A549 (cell line): Measurements from ENCODE around the gene ARMH3. TPM values are rescaled to one million over a fixed set of nuclear protein-coding genes. Genes with fewer than 3 reads are reported as not detected.

ENCODE experiments used
- ATAC-seq, 2 experiments: fragments of 200-7000 bp in 1 of 2; fragments of >200 bp in 1 of 2; cut with Nextera tagmentation in 1 of 2; cut with Tn5 transposase in 1 of 2; 3 replicates each; pipeline versions ENCODE4 v1.8.0 to v1.9.1; 2018 to 2020; ENCODE audit warnings: mild to moderate bottlenecking in 1 of 2, moderate library complexity in 1 of 2
- CTCF ChIA-PET: fragments of 300-600 bp; sonication (Branson Sonifier 250); formaldehyde crosslinking; extraction: SDS; loops from one replicate; lab custom pipeline; 2021; ENCODE audit warnings: antibody characterized with exemption, inconsistent platforms; lab: Yijun Ruan, JAX
- POLR2A ChIA-PET: fragments of 350-600 bp; formaldehyde crosslinking; extraction: SDS; loops from one replicate; lab custom pipeline; 2021; ENCODE audit warnings: antibody characterized with exemption, inconsistent platforms; lab: Yijun Ruan, JAX
- DNase-seq, 2 experiments: peaks; one replicate each; pipeline versions ENCODE4 v3.0.0 to v3.0.0-alpha.2; 2011 to 2016; ENCODE audit warnings: low read depth in 1 of 2, low spot score in 1 of 2
- FAIRE-seq: peaks from 2 replicates; lab custom pipeline; 2011; peaks lifted over from hg19 to GRCh38; lab: Jason Lieb, UNC
- H3K27ac ChIP-seq, 2 experiments: fragments of >200 bp; sonication (Bioruptor Twin); formaldehyde crosslinking; 3 replicates each; pipeline ENCODE4 v1.5.1; 2016 to 2017
- H3K4me1 ChIP-seq: fragments of >200 bp; sonication (Bioruptor Twin); formaldehyde crosslinking; 3 replicates; pipeline ENCODE4 v1.6.1; 2016
- H3K4me2 ChIP-seq: fragments of >200 bp; sonication (Bioruptor Twin); formaldehyde crosslinking; 3 replicates; pipeline ENCODE4 v1.6.1; 2016
- H3K4me3 ChIP-seq: fragments of >200 bp; sonication (Bioruptor Twin); formaldehyde crosslinking; 3 replicates; pipeline ENCODE4 v1.5.1; 2016
- H3K9me3 ChIP-seq: fragments of >200 bp; sonication (Bioruptor Twin); formaldehyde crosslinking; 3 replicates; pipeline ENCODE4 v1.6.1; 2016
- BHLHE40 ChIP-seq: IDR thresholded peaks from 2 replicates; pipeline ENCODE4 v1.6.1; 2012; ENCODE audit warnings: low read depth, low read length, inconsistent platforms
- ESRRA ChIP-seq: fragments of 150-350 bp; IDR thresholded peaks from 2 replicates; pipeline ENCODE4 v1.6.1; 2014; ENCODE audit warnings: mild to moderate bottlenecking, low read length, borderline replicate concordance
- FOSL2 ChIP-seq, 2 experiments: fragments of 450-650 bp in 1 of 2; fragments of >200 bp in 1 of 2; sonication (Bioruptor Twin) in 1 of 2; formaldehyde crosslinking; IDR thresholded peaks; 2 replicates each; pipeline versions ENCODE4 v1.5.0 to v1.6.1; 2016 to 2020; ENCODE audit warnings: mild to moderate bottlenecking in 1 of 2, moderate library complexity in 1 of 2
- FOXS1 ChIP-seq: fragments of 250-450 bp; sonication (Bioruptor Pico); IDR thresholded peaks from 2 replicates; pipeline ENCODE4 v1.5.0; 2020; ENCODE audit warnings: mild to moderate bottlenecking, moderate library complexity
- GATA3 ChIP-seq: IDR thresholded peaks from 2 replicates; pipeline ENCODE4 v1.6.1; 2012; ENCODE audit warnings: borderline replicate concordance
- HDAC2 ChIP-seq: fragments of 200-600 bp; sonication (generic); IDR thresholded peaks from 2 replicates; pipeline ENCODE4 v1.6.1; 2016
- HOXA7 ChIP-seq: fragments of 250-450 bp; sonication (Bioruptor Pico); IDR thresholded peaks from 2 replicates; pipeline ENCODE4 v1.5.0; 2020; ENCODE audit warnings: mild to moderate bottlenecking, moderate library complexity
- HOXB5 ChIP-seq: fragments of 250-450 bp; sonication (Bioruptor Pico); IDR thresholded peaks from 2 replicates; pipeline ENCODE4 v1.5.0; 2020; ENCODE audit warnings: mild to moderate bottlenecking, moderate library complexity
- JUN ChIP-seq, 2 experiments: fragments of >200 bp; sonication (Bioruptor Twin); formaldehyde crosslinking; IDR thresholded peaks; 2 replicates in 1 of 2; 3 replicates in 1 of 2; pipeline ENCODE4 v1.6.1; 2016 to 2017
- KDM1A ChIP-seq: fragments of 200-600 bp; sonication (generic); IDR thresholded peaks from 2 replicates; pipeline ENCODE4 v1.6.1; 2016; ENCODE audit warnings: low read depth, mild to moderate bottlenecking
- NFE2L2 ChIP-seq: fragments of 150-350 bp; conservative IDR thresholded peaks from 2 replicates; pipeline ENCODE4 v1.6.1; 2014; ENCODE audit warnings: low read length
- NPAS2 ChIP-seq: fragments of 250-450 bp; sonication (Bioruptor Pico); IDR thresholded peaks from 2 replicates; pipeline ENCODE4 v1.8.0; 2022; ENCODE audit warnings: mild to moderate bottlenecking, moderate library complexity, borderline replicate concordance
- RAD21 ChIP-seq, 2 experiments: fragments of >200 bp in 1 of 2; sonication (Bioruptor Twin) in 1 of 2; formaldehyde crosslinking in 1 of 2; IDR thresholded peaks in 1 of 2; conservative IDR thresholded peaks in 1 of 2; 2 replicates in 1 of 2; 3 replicates in 1 of 2; pipeline ENCODE4 v1.6.1; 2012 to 2018; ENCODE audit warnings: inconsistent platforms in 1 of 2
- RNF2 ChIP-seq: fragments of 200-600 bp; sonication (generic); IDR thresholded peaks from 2 replicates; pipeline ENCODE4 v1.6.1; 2016; ENCODE audit warnings: low read depth, mild to moderate bottlenecking, antibody characterized with exemption, moderate library complexity, borderline replicate concordance
- TFCP2L1 ChIP-seq: fragments of 250-450 bp; sonication (Bioruptor Pico); IDR thresholded peaks from 2 replicates; pipeline ENCODE4 v1.5.0; 2021; ENCODE audit warnings: mild to moderate bottlenecking
- ZC3H11A ChIP-seq: fragments of 450-650 bp; IDR thresholded peaks from 2 replicates; pipeline ENCODE4 v1.6.1; 2014; ENCODE audit warnings: antibody characterized with exemption, mild to moderate bottlenecking
- ZFP36 ChIP-seq: fragments of 450-650 bp; IDR thresholded peaks from 2 replicates; pipeline ENCODE4 v1.6.1; 2014; ENCODE audit warnings: borderline replicate concordance; ENCODE audit not compliant: partially characterized antibody
- ZNF302 ChIP-seq: fragments of 250-450 bp; sonication (Bioruptor Pico); IDR thresholded peaks from 2 replicates; pipeline ENCODE4 v1.9.0; 2021; ENCODE audit warnings: inconsistent platforms, mild to moderate bottlenecking, moderate library complexity
- ZSCAN20 ChIP-seq: fragments of 250-450 bp; sonication (Bioruptor Pico); IDR thresholded peaks from 2 replicates; pipeline ENCODE4 v1.8.0; 2022; ENCODE audit warnings: mild to moderate bottlenecking, moderate library complexity
- WGBS: methylation state at CpG from one replicate; pipeline ENCODE4 v1.1.6; 2017; ENCODE audit errors: missing lambda C conversion rate; 5-methylcytosine and 5-hydroxymethylcytosine counted together
- polyA plus RNA-seq, 4 experiments: library from polyadenylated mRNA; depleted of rRNA in 3 of 4; stranded (reverse); fragments of >200 nt; fragmentation: RNase III in 1 of 4; extraction: RNeasy Plus Mini Kit Qiagen cat#74134 plus additional on column Dnase treatment in 1 of 4; gene quantifications; 2 replicates in 3 of 4; 3 replicates in 1 of 4; pipeline ENCODE4 v1.2.3, GENCODE V29; 2011 to 2017
- TF ChIP-seq, protein P1 (sequence below): fragments of >200 bp; sonication (Bioruptor Twin); formaldehyde crosslinking; IDR thresholded peaks from 3 replicates; pipeline ENCODE4 v1.5.1; 2016
- TF ChIP-seq, protein P2 (sequence below): fragments of 200-600 bp; sonication (generic); IDR thresholded peaks from 2 replicates; pipeline ENCODE4 v1.6.1; 2016; ENCODE audit warnings: antibody characterized with exemption, mild to moderate bottlenecking, moderate library complexity
- TF ChIP-seq, protein P3 (sequence below): fragments of 250-450 bp; sonication (Bioruptor Pico); IDR thresholded peaks from 2 replicates; pipeline ENCODE4 v1.5.0; 2020; ENCODE audit warnings: low read depth, mild to moderate bottlenecking, moderate library complexity
- TF ChIP-seq, protein P4 (sequence below): fragments of 250-450 bp; sonication (Bioruptor Pico); IDR thresholded peaks from 2 replicates; pipeline ENCODE4 v1.5.0; 2021; ENCODE audit warnings: mild to moderate bottlenecking, moderate library complexity, borderline replicate concordance
- TF ChIP-seq, protein P5 (sequence below): fragments of >200 bp; sonication (Bioruptor Twin); formaldehyde crosslinking; IDR thresholded peaks from 2 replicates; pipeline ENCODE4 v1.6.1; 2016
- TF ChIP-seq, protein P6 (sequence below): fragments of 450-650 bp; IDR thresholded peaks from 2 replicates; pipeline ENCODE4 v1.6.1; 2014; ENCODE audit warnings: antibody characterized with exemption

ARMH3 gene
- polyA plus RNA-seq, 2 of the 4 experiments (the other 2 are of a cell fraction), result 12.7 to 17.3 TPM

DNA sequence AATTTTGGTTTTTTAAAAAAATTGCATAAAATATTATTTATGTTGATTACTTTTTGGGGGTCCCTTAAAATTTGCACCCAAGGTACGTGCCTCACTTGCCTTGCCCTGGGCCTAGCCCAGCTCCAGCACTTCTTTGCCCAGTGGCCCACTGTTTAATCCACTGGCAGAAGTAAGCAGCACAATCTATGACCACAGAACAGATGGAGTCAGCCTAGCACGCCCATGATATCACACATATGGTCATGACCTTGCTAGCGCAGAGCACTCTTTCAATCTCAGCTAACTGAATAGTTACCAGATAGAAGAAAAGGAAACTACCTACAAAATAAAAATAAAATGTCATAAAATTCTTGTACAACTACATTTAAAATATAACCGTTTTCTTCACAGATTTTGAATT is 243.4 kb downstream of the ARMH3 start (continued):
- TF ChIP-seq, protein P1, sequence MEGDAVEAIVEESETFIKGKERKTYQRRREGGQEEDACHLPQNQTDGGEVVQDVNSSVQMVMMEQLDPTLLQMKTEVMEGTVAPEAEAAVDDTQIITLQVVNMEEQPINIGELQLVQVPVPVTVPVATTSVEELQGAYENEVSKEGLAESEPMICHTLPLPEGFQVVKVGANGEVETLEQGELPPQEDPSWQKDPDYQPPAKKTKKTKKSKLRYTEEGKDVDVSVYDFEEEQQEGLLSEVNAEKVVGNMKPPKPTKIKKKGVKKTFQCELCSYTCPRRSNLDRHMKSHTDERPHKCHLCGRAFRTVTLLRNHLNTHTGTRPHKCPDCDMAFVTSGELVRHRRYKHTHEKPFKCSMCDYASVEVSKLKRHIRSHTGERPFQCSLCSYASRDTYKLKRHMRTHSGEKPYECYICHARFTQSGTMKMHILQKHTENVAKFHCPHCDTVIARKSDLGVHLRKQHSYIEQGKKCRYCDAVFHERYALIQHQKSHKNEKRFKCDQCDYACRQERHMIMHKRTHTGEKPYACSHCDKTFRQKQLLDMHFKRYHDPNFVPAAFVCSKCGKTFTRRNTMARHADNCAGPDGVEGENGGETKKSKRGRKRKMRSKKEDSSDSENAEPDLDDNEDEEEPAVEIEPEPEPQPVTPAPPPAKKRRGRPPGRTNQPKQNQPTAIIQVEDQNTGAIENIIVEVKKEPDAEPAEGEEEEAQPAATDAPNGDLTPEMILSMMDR, result no peak
- TF ChIP-seq ZNF302 (CRISPR knock-in tag), result no peak
- TF ChIP-seq HDAC2, result no peak
- no peak for TF ChIP-seq ESRRA
- TF ChIP-seq FOXS1 (CRISPR knock-in tag), result no peak
- TF ChIP-seq NPAS2 (CRISPR knock-in tag), result no peak

DNA sequence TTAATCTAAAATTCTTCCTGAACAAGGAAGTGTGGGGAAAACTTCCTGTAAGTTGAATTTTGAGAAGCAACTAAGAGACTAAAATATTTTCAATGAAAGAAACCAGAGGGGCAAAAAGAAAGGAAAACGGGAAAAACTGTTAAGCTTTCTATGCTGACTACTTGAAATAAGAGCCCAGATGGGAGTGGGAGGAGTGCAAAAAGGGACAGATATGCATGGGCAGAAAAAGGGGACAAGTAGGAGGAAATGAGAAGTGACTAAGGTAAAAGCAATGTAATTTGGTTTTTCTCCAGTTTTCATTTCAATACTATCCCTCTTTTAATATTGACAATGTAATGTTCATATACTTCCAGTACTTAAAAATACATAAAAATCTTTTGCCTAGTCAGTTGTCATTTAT is 248.8 kb downstream of the ARMH3 start:
- ATAC-seq (no peak), DNase-seq (no peak), FAIRE-seq (no peak)
- no peak overlapping the region for H3K27ac ChIP-seq
- POLR2A ChIA-PET, result no interaction called here
- no peak overlapping the region for H3K4me3 ChIP-seq
- H3K9me3 ChIP-seq, result no peaks in the 10 kb centered on the region
- H3K4me1 ChIP-seq, result no peaks in the 10 kb centered on the region
- WGBS, result 86% methylated on average over 1 of the region's 1 CpG
- H3K4me2 ChIP-seq, result no peak overlapping the region
- CTCF ChIA-PET, result interaction anchor here (1.1 kb wide), 1 partner anchor 26 kb away, joined by 3 read pairs; no protein-coding TSS in a partner anchor
- no peak for TF ChIP-seq ZSCAN20 (CRISPR knock-in tag)

DNA sequence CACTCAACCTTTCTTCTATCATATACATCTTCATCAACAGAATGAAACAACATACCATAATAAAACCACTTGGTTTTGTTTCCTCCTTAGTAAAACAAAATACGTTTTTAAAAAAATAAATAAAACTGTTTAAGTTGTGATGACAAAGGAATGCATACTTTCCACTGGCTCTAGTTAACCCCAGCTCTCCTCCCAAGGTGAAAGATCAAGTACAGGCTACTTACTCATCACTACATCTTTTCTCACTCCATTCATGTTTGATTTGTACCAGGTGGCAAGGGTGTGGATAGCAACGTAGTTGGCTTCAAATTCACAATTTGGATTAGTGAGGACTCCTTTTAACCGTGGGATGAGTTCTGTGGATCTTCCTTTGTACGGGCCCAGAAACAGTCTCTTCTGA is 252.5 kb downstream of the ARMH3 start:
- no peak overlapping the region for H3K4me2 ChIP-seq
- ATAC-seq (no peak), DNase-seq (no peak), FAIRE-seq (no peak)
- H3K9me3 ChIP-seq, result no peaks in the 10 kb centered on the region
- TF ChIP-seq KDM1A (no peak), NPAS2 (CRISPR knock-in tag) (no peak), HOXB5 (CRISPR knock-in tag) (no peak), ZSCAN20 (CRISPR knock-in tag) (no peak), FOSL2 (IDR thresholded peaks at IDR 0.05) (no peak), FOSL2 (CRISPR knock-in tag; IDR thresholded peaks at IDR 0.05) (no peak), RNF2 (no peak), RAD21 (conservative IDR thresholded peaks at IDR 0.05 in 1 of 2, IDR thresholded peaks at IDR 0.05 in 1 of 2) (no peak), TFCP2L1 (CRISPR knock-in tag) (no peak), ZC3H11A (no peak), ZFP36 (no peak), GATA3 (no peak), JUN (IDR thresholded peaks at IDR 0.05) (no peak), HOXA7 (no peak), NFE2L2 (no peak), BHLHE40 (no peak)
- TF ChIP-seq, protein P2, sequence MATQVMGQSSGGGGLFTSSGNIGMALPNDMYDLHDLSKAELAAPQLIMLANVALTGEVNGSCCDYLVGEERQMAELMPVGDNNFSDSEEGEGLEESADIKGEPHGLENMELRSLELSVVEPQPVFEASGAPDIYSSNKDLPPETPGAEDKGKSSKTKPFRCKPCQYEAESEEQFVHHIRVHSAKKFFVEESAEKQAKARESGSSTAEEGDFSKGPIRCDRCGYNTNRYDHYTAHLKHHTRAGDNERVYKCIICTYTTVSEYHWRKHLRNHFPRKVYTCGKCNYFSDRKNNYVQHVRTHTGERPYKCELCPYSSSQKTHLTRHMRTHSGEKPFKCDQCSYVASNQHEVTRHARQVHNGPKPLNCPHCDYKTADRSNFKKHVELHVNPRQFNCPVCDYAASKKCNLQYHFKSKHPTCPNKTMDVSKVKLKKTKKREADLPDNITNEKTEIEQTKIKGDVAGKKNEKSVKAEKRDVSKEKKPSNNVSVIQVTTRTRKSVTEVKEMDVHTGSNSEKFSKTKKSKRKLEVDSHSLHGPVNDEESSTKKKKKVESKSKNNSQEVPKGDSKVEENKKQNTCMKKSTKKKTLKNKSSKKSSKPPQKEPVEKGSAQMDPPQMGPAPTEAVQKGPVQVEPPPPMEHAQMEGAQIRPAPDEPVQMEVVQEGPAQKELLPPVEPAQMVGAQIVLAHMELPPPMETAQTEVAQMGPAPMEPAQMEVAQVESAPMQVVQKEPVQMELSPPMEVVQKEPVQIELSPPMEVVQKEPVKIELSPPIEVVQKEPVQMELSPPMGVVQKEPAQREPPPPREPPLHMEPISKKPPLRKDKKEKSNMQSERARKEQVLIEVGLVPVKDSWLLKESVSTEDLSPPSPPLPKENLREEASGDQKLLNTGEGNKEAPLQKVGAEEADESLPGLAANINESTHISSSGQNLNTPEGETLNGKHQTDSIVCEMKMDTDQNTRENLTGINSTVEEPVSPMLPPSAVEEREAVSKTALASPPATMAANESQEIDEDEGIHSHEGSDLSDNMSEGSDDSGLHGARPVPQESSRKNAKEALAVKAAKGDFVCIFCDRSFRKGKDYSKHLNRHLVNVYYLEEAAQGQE, result no peak
- TF ChIP-seq, protein P3, sequence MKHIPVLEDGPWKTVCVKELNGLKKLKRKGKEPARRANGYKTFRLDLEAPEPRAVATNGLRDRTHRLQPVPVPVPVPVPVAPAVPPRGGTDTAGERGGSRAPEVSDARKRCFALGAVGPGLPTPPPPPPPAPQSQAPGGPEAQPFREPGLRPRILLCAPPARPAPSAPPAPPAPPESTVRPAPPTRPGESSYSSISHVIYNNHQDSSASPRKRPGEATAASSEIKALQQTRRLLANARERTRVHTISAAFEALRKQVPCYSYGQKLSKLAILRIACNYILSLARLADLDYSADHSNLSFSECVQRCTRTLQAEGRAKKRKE (CRISPR knock-in tag), result no peak
- TF ChIP-seq, protein P4, sequence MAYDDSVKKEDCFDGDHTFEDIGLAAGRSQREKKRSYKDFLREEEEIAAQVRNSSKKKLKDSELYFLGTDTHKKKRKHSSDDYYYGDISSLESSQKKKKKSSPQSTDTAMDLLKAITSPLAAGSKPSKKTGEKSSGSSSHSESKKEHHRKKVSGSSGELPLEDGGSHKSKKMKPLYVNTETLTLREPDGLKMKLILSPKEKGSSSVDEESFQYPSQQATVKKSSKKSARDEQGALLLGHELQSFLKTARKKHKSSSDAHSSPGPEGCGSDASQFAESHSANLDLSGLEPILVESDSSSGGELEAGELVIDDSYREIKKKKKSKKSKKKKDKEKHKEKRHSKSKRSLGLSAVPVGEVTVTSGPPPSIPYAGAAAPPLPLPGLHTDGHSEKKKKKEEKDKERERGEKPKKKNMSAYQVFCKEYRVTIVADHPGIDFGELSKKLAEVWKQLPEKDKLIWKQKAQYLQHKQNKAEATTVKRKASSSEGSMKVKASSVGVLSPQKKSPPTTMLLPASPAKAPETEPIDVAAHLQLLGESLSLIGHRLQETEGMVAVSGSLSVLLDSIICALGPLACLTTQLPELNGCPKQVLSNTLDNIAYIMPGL (CRISPR knock-in tag), result no peak
- TF ChIP-seq, protein P5, sequence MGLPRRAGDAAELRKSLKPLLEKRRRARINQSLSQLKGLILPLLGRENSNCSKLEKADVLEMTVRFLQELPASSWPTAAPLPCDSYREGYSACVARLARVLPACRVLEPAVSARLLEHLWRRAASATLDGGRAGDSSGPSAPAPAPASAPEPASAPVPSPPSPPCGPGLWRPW, result no peak
- TF ChIP-seq, protein P6, sequence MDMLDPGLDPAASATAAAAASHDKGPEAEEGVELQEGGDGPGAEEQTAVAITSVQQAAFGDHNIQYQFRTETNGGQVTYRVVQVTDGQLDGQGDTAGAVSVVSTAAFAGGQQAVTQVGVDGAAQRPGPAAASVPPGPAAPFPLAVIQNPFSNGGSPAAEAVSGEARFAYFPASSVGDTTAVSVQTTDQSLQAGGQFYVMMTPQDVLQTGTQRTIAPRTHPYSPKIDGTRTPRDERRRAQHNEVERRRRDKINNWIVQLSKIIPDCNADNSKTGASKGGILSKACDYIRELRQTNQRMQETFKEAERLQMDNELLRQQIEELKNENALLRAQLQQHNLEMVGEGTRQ, result no peak
- 74% methylated on average over 4 of the region's 4 CpGs for WGBS
- no peaks in the 10 kb centered on the region for H3K4me1 ChIP-seq
- H3K4me3 ChIP-seq, result no peak overlapping the region
- CTCF ChIA-PET, result interaction anchor here (1.5 kb wide), 1 partner anchor 23 kb away, joined by 3 read pairs; no protein-coding TSS in a partner anchor
- POLR2A ChIA-PET, result no interaction called here
- no peak overlapping the region for H3K27ac ChIP-seq
